PC-9 (cell line): ENCODE data around the gene F13B.
"Not testable (repeated sequence)": the region's sequence is repeated elsewhere in the genome, so short reads cannot be mapped to it uniquely, and the experiment has no call there.

Experiments used
- EZH2 ChIP-seq: fragments of 200-600 bp; sonication (generic); IDR thresholded peaks from 2 replicates; pipeline ENCODE4 v1.8.0; 2017; ENCODE audit warnings: antibody characterized with exemption, low read depth
- TF ChIP-seq, protein P1 (sequence below): fragments of 200-600 bp; sonication (generic); conservative IDR thresholded peaks from 2 replicates; pipeline ENCODE4 v1.6.1; 2017; ENCODE audit warnings: mixed run types, antibody characterized with exemption, mild to moderate bottlenecking, moderate library complexity

- not testable (repeated sequence) for TF ChIP-seq EZH2
- TF ChIP-seq, protein P1, sequence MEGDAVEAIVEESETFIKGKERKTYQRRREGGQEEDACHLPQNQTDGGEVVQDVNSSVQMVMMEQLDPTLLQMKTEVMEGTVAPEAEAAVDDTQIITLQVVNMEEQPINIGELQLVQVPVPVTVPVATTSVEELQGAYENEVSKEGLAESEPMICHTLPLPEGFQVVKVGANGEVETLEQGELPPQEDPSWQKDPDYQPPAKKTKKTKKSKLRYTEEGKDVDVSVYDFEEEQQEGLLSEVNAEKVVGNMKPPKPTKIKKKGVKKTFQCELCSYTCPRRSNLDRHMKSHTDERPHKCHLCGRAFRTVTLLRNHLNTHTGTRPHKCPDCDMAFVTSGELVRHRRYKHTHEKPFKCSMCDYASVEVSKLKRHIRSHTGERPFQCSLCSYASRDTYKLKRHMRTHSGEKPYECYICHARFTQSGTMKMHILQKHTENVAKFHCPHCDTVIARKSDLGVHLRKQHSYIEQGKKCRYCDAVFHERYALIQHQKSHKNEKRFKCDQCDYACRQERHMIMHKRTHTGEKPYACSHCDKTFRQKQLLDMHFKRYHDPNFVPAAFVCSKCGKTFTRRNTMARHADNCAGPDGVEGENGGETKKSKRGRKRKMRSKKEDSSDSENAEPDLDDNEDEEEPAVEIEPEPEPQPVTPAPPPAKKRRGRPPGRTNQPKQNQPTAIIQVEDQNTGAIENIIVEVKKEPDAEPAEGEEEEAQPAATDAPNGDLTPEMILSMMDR: not testable (repeated sequence)
Measured at GRCh38 chr1:197096971-197097370, 29.9 kb upstream of the F13B start.
